SU-DHL-6 (cell line): ENCODE results near the gene ZBP1.

Experiments
- EZH2phosphoT487 ChIP-seq: fragments of 200-600 bp; sonication (generic), shearing (Covaris generic); conservative IDR thresholded peaks from 2 replicates; pipeline ENCODE4 v1.6.1; 2018; ENCODE audit warnings: mild to moderate bottlenecking, antibody characterized with exemption, low read length, moderate library complexity, mixed read lengths
- TF ChIP-seq, protein P1 (sequence below): fragments of 200-600 bp; sonication (generic); IDR thresholded peaks from one replicate; pipeline ENCODE4 v1.5.1; 2017; ENCODE audit warnings: antibody characterized with exemption, mild to moderate bottlenecking, low read length, moderate library complexity; ENCODE audit not compliant: insufficient read depth, poor library complexity, severe bottlenecking

DNA sequence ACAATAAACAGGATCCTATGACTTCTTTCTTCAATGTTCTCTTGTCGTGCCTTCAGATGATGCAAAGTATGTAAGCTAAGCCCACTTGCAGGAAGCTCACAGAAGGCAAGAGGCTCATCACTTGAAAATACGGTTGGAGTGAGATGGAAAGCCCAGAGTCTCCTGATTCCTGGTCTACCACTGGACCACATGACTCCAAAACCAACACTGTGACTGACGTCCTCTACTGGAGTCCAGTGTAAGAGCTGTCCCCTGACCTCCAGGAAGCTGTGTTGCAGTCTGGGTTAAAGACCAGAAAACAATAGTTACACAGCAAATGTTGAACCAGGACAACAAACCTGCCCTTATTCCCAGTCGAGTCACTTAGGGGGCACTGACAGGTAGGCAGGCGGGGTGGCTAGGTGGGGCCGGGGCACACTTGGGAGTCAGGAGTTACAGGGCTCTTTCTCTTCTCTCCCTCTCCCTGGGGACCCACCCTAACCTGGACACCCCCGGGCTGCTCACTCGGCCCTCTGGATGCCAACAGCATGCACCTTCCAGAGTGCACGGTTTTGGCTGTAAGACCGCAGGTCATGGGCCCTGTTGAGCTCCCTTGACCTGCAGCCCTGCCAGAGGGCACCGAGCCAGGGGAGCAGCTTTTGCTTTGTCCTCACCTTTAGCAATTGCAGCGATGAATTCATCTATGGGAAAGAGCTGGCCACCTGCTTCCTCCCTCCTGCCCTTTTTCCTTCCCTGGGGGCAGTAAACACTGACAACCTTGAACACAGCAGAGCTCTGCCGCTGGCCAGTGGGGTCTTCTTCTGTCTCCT lies 51.9 kb downstream of the ZBP1 start:
- TF ChIP-seq, protein P1, sequence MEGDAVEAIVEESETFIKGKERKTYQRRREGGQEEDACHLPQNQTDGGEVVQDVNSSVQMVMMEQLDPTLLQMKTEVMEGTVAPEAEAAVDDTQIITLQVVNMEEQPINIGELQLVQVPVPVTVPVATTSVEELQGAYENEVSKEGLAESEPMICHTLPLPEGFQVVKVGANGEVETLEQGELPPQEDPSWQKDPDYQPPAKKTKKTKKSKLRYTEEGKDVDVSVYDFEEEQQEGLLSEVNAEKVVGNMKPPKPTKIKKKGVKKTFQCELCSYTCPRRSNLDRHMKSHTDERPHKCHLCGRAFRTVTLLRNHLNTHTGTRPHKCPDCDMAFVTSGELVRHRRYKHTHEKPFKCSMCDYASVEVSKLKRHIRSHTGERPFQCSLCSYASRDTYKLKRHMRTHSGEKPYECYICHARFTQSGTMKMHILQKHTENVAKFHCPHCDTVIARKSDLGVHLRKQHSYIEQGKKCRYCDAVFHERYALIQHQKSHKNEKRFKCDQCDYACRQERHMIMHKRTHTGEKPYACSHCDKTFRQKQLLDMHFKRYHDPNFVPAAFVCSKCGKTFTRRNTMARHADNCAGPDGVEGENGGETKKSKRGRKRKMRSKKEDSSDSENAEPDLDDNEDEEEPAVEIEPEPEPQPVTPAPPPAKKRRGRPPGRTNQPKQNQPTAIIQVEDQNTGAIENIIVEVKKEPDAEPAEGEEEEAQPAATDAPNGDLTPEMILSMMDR: no peak
- no peak for TF ChIP-seq EZH2phosphoT487
